SU-DHL-6 (cell line): Measurements from ENCODE around the gene OR51F2.

Experiments used
- CTCF ChIP-seq: fragments of 200-600 bp; sonication (generic); IDR thresholded peaks from one replicate; pipeline ENCODE4 v1.5.1; 2017; ENCODE audit warnings: antibody characterized with exemption, mild to moderate bottlenecking, low read length, moderate library complexity; ENCODE audit not compliant: insufficient read depth, poor library complexity, severe bottlenecking
- EZH2phosphoT487 ChIP-seq: fragments of 200-600 bp; sonication (generic), shearing (Covaris generic); conservative IDR thresholded peaks from 2 replicates; pipeline ENCODE4 v1.6.1; 2018; ENCODE audit warnings: mild to moderate bottlenecking, antibody characterized with exemption, low read length, moderate library complexity, mixed read lengths

GRCh38 chr11:4863876-4864275 lies 42.8 kb downstream of the OR51F2 start:
- TF ChIP-seq CTCF: no peak
- no peak for TF ChIP-seq EZH2phosphoT487
